NCI-H774 (cell line): ENCODE measurements around the gene CNTFR.

ENCODE experiments used
- DNase-seq: peaks from one replicate; lab custom pipeline; 2025; lab: John Stamatoyannopoulos, UW

Gene CNTFR

GRCh38 chr9:34590381-34591247, 1.1 kb upstream of the CNTFR start:
- DNase-seq: no peak

- no peak for DNase-seq
Measured at GRCh38 chr9:34588671-34589635, 571 bp downstream of the CNTFR start.

DNA sequence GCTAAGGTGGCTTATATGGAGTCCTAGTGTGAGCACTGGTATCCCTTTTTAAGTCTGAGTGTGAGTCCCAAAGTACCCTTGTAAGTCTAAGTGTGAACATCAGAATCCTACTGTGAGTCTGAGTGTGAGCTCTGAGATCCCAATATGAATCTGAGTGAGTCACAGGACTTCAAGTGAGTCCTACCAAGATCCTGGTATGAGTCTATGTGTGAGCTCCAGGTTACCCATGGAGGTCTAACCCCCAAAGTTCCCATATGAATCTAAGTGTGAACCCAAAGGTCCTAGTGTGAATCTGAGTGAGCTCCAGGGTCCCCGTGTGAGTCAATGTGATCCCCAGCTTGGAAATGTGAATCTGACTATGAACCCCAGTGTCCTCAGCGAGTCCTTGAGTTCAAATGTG, 2.3 kb downstream of the CNTFR start:
- DNase-seq: no peak

GRCh38 chr9:34585946-34586669, 3.4 kb downstream of the CNTFR start:
- no peak for DNase-seq

- DNase-seq: no peak
Measured at GRCh38 chr9:34584970-34585369, 4.6 kb downstream of the CNTFR start.

DNA sequence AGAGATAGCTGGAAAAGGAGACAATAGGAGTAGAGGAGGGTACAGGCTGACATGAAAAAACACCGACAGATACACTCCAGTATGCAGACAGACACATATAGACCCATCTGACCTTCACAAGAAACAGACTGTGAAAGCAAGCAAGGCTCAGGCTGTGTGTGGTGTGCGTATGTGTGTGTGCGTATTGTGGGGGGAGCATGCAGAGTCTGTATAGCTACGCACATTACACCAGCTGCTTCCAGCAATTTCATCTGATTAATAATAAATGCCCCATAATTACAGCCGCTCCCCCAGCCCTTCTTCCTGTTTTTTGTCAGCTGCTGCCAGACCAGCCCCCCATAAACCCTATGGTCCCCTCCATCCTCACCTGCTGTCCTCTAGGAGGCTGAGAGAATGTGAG, 6.7 kb downstream of the CNTFR start:
- no peak for DNase-seq

- DNase-seq: no peak
Measured at GRCh38 chr9:34581318-34581717, 8.2 kb downstream of the CNTFR start.

- DNase-seq: no peak
Measured at GRCh38 chr9:34580358-34580757, 9.2 kb downstream of the CNTFR start.

GRCh38 chr9:34579808-34580163, 9.7 kb downstream of the CNTFR start:
- DNase-seq: no peak

DNA sequence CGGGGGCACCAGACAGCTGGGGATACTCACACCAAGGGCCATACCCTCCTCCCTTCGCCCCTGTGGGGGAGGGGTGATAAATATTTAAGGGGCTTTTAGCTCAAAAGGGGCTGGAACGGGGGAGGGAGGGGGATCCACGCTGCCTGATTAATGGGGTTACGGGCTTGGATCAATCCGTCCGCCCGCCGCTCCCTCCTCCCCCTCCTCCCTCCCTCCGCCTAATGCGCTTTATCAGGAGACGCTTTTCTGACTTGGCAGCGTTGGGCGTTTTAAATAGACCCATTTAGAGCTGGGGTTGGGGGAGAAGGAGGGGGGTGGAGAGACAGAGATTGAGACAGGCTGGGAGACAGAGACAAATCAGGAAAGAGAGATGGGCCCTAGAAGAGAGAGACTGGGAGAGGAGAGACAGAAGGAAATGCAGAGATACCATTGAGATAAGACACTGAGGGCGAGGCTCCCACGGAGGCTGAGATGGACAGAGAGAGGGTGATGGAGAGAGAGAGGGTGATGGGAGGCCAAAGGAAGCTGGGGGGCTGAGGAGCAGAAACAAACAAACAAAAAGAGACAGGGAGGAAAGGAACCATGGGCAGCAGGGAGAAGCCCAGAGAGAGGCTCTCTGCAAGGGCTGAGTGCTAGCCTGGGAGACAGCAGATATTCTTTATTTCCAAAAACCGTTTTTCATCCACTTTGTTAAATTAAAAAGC, 10.3 kb downstream of the CNTFR start:
- DNase-seq: no peak

- DNase-seq: no peak
Measured at GRCh38 chr9:34578241-34579103, 11.1 kb downstream of the CNTFR start.

DNA sequence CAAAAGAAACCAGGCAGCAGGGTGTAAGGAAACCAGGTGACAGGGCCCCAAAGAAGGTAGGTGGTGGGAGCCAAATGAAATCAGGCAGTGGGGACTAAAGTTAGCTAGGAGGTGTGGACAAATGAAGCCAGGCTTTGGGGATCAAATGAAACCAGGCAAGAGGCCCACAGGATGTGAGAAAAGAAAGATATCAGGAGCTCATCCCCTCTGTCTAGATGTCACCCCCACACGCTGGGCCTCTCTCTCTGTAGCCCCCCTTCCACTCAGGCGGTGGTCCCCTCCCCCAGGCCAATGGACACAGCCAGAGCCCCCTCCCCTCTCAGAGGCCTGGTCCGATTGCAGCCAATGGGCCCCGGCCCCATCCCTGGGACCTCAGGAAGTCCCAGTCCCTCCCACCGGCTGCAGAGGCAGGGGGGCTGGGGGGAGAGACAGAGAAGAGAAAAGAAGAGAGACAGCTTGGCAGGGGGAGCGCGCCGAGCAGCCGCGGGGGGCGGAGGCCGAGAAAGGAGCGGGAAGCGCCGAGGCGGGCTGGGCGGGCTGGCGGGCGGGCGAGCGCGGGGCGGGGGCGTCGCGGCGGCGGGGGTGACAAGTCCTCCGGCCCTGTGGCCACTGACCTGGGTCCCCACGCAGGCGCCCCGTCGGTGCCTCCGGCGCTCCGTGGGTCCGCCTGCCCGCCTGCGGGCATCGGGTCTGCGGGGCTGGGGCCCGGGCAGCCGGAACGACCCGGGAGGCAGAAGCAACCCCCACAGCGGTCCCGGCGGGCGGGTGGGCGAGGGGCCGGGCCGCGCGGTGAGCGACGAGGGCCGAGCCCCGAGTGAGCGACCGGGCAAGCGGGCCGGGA, 11.9 kb downstream of the CNTFR start:
- DNase-seq: no peak

- DNase-seq: no peak
Measured at GRCh38 chr9:34576597-34577399, 12.7 kb downstream of the CNTFR start.

GRCh38 chr9:34575862-34576596, 13.5 kb downstream of the CNTFR start:
- DNase-seq: no peak

GRCh38 chr9:34575241-34575640, 14.3 kb downstream of the CNTFR start:
- DNase-seq: no peak

GRCh38 chr9:34574571-34574970, 15.0 kb downstream of the CNTFR start:
- no peak for DNase-seq

DNA sequence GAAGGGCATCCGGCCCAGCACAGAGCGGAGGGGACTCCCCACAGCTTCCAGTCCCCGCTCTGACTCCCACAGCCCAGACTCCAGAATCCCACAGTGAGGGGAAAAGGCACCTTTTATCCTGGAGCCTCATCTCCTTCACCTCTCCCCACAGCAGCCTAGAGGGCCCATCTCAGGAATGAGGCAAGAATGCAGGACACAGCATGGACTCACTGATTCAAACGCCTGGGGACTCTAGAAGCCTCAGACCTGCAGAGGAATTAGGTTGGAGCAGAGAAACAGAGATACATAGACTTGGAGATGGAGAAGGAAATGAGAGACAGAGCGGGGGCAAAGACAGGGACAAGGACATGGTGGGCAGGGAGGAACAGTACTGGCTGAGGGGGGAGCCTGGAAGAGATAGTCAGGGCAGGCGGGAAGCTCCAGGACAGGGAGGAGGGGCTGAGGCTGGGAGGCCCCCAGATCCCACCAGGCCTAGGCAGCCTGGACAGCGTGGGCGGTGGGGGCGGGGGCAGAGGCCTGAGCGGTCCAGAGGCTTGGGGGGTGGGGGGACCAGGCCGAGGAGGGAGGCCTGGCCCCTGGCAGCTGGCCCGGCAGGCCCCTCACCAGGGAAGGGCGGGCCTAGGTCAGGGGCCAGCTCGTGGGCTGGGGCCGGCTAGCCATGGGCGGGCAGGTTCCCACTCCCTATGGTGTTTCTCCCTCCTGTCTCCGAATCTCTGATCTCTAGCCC, 15.8 kb downstream of the CNTFR start:
- no peak for DNase-seq

GRCh38 chr9:34572628-34573027, 16.9 kb downstream of the CNTFR start:
- no peak for DNase-seq
